Measurements from ENCODE around the gene RAD9A.
A peak's percentile ranks its signal among the peaks of the same experiment; 100 is the strongest.
"Not testable (repeated sequence)": the region's sequence is repeated elsewhere in the genome, so short reads cannot be mapped to it uniquely, and the experiment has no call there.

The RAD9A gene

DNA sequence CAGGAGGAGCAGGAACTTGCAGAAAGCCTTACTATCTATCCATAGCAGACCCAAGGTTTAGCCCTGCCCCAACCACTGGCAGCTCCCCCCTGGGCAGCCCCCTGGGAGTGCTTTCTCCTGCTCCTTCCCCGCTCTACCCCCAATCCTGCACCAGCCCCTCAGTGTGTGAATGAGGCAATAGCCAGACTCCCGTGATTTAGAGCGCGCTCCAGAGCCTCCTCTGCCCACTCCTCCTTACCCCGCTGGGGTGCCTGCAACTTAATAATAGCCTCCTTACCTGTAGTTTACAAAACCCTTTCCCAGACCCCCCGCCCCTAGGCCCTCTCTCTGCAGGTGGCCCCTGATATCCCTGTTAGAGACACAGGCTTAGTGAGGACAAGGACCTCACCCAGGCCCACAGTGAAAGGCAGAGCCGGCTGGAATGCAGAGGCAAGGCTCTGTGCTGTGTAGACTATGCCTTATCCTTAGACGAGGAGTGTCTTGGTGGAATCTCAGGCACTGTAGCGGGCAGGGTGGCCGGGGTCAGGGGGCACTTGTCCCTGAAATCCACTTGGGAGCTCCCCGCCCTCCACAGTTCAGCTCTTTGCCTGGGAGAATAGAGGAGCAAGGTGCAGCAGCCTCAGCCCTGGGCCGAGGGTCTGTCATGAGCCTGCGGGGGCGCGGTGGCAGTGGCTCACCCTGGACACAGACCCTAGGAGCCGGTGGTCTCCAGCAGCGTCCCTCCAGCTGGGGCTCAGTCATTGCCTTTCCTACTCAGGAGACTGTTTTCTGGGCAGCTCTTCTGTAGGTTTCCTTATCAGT lies 19.4 kb downstream of the RAD9A start:
- DNase-seq (ENCODE audit: low spot score): no peak

DNA sequence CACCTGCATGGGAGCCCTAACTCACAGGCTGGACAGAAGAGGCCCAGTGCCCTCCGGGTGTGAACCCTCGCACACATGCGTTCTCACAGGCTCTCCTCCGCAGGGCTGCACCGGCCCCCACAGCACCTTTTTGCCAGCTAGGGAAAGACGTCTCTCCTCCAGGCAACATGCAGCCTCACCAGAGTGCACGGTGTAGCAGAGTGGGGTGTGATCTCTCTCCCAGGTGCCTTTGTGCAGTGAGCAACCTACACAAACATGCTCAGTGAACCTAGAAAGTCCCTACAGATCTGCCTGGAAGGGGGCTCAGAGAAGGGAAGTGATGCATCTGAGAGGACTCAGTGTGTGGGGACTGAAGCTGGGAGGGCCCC lies 20.0 kb downstream of the RAD9A start:
- no peak for DNase-seq (ENCODE audit: low spot score)

DNA sequence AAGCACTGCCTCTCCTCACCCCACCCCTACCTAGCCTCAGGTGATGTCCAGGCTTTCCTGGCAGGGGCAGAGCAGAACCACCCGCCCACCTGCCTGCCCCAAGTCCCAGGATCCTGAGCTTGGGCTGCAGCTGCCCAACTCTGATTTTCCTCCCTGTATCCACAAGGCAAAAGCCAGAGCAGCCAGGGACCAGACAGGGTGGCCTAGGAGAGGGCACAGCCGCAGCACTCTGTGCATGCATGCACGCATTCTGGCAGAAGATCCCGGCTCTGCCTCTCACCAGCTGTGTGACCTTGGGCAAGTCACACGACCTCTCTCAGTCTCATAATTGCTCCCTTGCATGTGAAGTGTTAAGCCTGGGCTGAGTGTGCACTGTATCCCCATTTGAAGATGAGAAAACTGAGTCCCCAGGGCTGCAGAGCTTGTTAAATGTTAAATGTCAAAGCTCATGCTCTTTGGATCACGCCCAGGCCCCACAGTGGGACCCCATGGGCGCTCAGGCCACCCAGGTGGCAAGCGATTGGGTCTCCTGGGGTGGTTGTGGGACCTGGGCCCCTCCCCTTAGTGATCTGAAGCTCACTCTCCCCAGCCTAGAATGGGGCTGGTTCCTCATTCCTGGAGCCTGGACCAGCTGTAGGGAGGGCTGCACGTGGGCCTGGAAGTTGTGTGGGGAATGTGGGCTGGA lies 20.9 kb downstream of the RAD9A start:
- no peak for DNase-seq (ENCODE audit: low spot score)

DNA sequence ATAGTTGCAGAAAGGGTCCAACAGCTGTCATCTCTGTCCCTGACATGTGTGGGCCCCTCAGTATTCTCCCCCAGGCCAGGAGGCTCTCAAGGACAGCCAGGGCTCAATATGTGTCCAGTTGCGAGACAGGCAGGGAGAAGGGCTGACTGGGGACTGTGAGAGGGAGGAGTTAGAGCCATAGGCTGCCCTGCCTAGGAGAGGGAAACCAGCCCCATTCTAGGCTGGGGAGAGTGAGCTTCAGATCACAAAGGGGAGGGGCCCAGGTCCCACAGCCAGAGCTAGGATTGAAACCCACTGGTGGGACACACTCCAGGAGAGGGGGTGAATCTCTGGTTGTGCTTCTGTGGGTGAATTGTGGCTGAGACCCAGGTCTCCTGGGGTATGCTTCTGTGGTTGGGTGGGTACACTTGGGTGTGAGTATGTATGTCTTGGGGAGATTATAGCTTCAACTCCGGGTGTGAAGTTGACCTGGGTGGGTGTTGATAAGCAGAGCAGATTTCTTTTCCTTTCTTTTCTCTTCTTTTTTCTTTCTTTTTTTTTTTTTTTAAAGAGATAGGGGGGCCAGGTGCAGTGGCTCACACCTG lies 21.6 kb downstream of the RAD9A start:
- no peak for DNase-seq (ENCODE audit: low spot score)

DNA sequence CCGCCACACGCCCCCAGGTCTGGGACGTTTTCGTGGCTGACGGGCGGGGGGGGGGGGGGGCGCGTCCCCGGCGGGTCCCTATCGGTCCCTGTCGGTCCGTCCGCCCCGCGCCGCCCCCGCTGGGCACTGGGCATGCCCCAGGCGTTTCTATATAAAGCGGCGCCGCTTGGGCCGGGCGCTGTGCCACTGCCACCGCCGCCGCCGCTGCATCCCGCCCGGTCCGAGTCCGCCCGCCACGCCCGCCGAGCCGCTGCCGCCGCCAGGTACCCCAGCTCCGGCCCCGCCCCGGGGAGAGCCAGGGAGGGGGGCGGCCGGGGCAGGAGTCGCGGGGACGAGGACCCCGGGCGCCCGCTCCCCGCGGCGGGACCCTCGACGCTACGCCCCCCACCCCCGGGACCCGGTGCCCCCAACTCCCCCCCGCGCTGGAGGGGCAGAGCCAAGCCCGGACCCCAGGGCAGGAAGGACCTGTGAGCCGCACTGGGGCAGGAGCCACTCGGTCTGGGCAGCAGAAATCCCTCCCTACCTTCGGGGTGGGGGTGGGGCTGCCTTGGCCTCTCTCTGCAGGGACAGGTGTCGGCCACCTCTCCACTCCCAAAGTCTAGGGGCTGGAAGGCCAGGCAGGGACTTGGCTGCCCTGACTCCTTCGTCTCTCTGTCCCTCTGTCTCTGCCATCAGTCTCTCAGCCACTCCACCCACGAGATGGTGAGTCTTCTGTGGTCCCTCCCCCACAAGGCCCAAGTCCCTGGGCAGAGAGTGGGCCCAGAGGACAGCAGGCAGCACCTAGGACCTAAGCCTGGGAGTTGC lies 23.9 kb downstream of the RAD9A start, which contains the start of gene CARNS1:
TSS of gene CARNS1 (plus strand) at position 178 of the 804 bp plus-strand sequence. CDS start at position 700, 522 bp downstream.
- DNase-seq (ENCODE audit: low spot score): no peak

DNA sequence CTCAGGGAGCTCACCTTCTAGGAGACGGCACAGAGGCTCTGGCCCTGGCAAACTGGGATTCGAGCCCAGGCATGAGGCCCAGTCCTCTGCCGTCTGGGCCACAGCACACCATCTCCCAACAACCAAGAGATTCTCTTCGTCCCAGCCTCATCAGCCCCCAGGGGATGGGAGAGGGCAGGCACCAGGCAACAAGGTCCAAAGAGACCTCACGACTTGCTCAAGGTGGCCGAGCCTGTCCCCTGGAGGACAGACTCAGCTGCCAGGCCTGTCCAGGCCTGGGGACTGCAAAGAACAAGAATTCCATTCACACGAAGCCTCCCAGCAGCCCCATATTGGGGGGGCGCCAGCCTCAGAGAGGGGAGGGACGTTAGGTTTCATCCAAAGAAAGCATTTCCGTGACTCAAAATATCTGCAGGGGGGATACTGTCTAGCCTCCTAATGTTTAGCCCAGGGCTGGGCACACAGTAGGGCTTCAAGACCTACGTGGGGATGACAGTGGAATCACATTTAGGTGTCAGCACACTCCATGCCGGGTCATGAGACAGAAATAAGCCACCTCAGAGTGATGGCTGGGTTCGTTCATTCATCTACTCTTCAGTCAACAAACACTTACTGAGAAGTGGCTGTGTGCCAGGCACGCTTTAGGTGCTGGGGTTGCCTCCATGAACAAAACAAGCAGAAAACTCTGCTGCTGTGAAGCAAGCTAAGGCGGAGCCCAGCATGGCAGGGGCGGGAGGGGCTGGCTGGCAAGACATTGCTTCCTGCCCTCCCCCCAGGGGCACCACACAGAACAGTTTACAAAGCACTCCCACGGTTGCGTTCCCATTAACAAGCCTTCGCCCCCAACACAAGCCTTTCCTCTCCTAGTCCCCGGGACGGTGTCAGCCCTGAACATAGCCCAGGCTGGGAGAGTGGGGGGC lies 24.9 kb downstream of the RAD9A start:
- DNase-seq (ENCODE audit: low spot score): no peak

DNA sequence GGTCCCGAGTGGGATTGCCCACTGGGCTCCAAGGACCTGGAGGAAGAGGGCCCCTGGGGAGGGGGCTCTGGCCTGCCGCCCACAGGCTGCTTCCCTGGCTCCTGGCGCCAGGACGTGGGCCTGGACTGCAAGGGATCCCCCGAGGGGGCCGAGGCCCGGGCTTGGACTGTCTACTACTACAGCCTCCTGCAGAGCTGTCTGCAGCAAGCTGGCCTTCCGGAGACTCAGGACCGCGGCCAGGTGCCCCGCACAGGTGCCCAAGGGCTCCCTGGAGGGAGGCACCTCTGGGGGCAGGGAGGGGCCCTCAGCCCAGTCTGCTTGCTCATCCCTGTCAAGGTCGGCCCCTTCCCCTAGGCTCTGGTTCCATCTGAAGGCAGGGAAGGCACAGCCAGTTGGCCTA lies 25.6 kb downstream of the RAD9A start:
- no peak for DNase-seq (ENCODE audit: low spot score)

DNA sequence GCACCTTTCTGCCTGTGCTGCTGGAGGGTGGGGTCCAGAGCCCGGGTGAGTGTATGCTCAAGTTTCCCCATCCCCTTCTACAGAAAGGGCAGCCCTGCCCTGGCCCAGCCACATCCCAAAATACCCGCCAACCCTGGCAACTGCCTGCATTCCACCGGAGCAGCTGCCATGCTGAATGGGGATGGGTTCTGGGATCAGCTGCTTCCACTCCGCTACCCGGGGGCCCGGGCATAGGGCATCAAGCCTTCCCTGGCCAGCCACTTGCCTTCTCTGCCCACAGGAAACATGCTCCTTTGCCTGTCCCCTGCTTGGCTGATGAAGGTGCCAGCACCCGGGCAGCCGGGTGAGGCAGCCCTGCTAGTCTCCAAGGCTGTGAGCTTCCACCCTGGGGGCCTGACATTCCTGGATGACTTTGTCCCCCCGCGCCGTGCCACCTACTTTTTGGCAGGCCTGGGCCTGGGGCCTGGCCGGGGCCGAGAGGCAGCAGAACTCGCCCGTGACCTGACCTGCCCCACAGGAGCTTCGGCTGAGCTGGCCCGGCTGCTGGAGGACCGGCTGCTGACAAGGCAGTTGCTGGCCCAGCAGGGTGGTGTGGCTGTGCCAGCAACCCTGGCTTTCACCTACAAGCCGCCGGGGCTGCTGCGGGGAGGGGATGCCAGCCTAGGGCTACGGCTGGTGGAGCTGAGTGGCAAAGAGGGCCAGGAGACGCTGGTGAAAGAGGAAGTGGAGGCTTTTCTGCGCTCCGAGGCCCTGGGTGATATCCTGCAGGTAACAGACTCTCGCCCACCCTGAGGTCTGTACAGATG lies 26.9 kb downstream of the RAD9A start:
- no peak for DNase-seq (ENCODE audit: low spot score)

DNA sequence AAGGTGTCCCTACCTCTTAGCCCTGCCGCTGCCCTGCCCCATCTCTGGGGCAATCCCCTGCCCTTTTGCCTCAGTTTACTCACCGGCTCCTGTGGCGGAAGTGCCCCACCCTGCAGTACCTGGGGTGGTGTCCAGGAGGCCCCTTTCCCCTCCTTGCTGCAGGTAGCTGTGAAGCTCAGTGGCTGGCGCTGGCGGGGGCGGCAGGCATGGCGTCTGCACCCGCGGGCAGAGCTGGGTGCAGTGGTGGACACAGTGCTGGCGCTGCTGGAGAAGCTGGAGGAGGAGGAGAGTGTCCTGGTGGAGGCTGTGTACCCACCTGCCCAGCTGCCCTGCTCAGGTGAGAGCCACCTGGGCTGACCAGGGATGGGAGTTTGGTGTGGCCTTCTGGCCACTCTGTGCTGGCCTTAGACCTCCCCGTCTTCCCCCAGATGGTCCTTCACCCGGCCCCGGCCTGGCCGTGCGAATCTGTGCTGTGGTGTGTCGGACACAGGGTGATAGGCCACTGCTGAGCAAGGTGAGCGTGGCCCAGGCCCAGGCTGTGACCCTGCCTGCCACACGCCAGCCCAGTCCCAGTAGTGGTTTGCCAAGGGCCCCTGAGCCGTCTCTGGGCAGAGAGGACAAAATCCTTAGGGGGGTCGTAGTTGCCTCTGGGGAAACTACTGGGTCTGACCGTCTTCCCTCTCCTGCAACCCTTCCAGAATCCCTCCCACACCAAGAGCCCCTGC lies 27.7 kb downstream of the RAD9A start:
- no peak for DNase-seq (ENCODE audit: low spot score)

DNA sequence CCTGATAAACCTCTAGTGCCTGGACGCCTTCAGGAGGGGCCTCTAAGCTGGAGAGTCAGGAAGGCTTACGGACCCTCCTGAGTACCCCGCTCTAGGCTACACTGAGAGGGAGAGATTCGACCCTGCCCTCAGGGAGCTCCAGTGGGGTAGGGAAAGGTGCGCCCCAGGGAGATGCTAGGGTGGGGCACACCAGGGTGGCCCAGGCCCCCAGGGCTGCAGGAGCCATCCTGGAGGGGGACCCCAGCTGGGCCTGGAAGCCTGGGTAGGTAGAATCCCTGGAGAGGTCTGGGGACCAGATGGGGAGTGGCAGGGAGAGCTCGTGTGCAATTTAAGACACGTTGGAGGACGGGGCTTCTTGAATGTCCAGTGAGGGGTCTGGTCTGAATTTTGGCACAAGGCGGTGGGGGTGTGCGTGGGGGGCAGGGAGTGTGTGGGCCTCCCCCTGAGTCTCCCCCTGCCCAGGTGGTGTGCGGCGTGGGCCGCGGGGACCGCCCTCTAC lies 28.4 kb downstream of the RAD9A start:
- DNase-seq (ENCODE audit: low spot score): no peak

DNA sequence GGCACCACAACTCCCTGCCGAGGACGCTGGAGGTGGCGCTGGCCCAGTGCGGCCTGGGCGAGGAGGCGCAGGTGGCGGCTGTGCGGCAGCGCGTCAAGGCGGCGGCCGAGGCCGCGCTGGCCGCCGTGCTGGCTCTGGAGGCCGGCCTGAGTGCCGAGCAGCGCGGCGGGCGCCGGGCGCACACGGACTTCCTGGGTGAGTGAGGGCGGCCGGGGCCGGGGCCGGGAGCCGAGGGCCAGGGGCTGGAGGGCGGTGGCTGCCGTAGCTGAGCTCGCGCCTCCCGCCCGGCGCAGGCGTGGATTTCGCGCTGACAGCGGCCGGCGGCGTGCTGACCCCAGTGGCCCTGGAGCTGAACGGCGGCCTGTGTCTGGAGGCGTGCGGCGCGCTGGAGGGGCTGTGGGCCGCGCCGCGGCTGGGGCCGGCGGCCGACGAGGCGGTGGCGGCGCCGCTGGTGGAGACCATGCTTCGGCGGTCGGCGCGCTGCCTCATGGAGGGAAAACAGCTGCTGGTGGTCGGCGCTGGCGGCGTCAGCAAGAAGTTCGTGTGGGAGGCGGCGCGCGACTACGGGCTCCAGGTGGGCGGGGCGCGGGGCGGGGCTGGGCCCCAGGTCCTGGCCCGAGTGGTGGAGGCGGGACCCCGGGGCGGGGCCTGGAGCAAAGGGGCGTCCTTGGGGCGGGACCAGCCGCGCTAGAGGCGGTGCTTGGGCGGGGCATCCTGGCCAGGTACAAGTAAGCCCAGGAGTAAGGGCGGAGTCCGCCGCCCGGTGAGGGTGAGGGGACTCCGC lies 29.1 kb downstream of the RAD9A start:
- peak; percentile 99 for DNase-seq (ENCODE audit: low spot score)

DNA sequence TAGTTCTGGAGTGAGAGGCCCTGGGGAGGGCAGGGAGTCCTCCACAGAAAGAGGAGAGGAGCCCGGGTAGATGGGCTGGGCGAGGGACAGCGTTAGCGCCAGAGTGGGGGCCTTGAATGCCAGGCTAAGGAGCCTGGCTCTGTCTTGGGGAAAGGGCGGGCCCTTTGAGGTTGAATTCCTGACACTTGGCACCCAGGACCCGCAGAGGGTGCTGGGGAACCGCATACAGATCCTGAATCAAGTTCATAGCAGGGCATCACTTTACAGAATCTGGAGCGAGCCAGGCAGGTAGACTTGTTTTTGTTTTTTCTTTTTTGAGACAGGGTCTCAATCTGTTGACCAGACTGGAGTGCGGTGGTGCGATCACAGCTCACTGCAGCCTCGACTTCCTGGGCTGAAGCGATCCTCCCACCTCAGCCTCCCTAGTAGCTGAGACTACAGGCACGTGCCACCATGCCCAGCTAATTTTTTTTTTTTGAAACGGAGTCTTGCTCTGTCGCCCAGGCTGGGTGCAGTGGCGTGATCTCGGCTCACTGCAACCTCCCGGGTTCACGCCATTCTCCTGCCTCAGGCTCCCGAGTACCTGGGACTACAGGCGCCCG lies 29.7 kb downstream of the RAD9A start:
- DNase-seq (ENCODE audit: low spot score): no peak

DNA sequence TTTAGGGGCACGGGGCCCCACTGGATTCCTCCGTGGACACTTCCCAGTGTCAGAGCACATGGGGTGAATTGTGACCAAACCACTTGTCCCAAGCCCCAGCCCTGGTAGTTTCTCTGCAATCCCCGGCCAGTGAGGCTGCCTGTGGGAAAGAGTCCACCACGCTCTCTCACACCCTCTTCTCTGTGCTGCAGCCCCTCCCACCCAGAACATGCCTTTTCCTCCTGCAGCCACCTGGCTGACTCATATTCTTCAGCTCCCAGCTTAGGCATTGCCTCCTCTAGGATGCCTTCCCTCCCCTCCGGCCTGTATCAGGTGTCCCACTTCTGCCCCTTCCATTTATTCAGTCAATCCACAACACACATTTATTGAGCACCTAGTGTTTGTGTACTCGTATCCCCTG lies 31.1 kb downstream of the RAD9A start:
- no peak for DNase-seq (ENCODE audit: low spot score)

DNA sequence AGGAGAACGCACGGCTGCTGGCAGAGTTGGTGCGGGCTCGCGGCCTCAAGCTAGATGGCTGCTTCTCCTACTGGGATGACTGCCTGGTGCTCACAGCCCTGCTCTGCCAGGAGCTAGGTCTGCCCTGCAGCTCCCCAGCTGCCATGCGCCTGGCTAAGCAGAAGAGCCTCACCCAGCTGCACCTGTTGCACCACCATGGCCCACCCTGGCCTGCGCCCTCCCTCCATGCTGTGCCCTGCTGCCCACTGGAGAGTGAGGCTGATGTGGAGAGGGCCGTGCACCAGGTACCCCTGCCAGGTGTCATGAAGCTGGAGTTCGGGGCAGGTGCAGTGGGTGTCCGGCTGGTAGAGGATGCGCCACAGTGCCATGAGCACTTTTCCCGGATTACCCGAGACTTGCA lies 31.7 kb downstream of the RAD9A start:
- no peak for DNase-seq (ENCODE audit: low spot score)

DNA sequence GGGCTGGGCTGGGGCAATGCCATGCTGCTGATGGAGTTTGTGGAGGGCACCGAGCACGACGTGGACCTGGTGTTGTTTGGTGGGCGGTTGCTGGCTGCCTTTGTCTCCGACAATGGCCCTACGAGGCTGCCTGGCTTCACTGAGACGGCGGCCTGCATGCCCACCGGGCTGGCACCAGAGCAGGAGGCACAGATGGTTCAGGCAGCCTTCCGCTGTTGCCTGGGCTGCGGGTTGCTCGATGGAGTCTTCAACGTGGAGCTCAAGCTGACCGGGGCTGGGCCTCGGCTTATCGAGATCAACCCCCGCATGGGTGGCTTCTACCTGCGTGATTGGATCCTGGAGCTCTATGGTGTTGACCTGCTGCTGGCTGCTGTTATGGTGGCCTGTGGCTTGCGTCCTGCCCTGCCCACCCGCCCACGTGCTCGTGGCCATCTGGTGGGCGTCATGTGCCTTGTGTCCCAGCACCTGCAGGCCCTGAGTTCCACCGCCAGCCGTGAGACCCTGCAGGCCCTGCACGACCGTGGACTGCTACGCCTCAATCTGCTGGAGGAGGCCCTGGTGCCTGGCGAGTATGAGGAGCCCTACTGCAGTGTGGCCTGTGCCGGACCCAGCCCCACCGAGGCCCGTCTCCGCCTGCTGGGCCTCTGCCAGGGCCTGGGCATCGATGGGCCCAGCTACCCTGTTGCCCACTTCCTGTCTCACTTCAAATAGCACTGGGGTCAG lies 32.3 kb downstream of the RAD9A start:
- no peak for DNase-seq (ENCODE audit: low spot score)

DNA sequence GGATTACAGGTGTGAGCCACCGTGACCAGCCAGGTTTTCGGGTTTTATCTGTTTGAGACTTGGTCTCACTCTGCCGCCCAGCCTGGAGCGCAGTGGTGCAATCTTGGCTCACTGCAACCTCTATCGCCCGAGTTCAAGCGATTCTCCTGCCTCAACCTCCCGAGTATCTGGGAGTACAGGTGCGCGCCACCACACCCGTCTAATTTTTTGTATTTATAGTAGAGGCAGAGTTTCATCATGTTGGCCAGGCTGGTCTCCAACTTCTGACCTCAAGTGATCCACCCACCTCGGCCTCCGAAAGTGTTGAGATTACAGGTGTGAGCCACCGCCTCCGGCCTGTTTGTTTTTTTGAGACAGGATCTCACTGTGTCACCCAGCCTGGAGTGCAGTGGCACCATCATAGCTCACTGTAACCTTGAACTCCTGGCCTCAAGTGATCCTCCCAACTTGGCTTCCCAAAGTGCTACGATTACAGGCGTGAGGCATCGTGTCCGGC lies 35.6 kb downstream of the RAD9A start:
- DNase-seq (ENCODE audit: low spot score): not testable (repeated sequence)

Measured in GM03348 (cell line).